Heart right ventricle (tissue), 16 donors: Measurements from ENCODE around the gene KLF11. TPM values are rescaled to one million over a fixed set of nuclear protein-coding genes. Genes with fewer than 3 reads are reported as not detected.

Experiments
- ATAC-seq, 8 donors: fragments of 200-7000 bp; cut with Tn5 transposase; one replicate each; pipeline ENCODE4 v1.9.1; 2020; ENCODE audit warnings: mild to moderate bottlenecking in 8 of 8, moderate library complexity in 8 of 8, moderate number of reproducible peaks in 1 of 8
- DNase-seq, 2 donors: peaks; one replicate each; pipeline ENCODE4 v3.0.0-alpha.2; 2020
- H3K27ac ChIP-seq, 10 donors: fragments of 200-600 bp; sonication (generic) in 2 of 10; one replicate each; pipeline versions ENCODE4 v1.5.0 to v1.8.0; 2020 to 2022; ENCODE audit warnings: mild to moderate bottlenecking in 3 of 10
- H3K27me3 ChIP-seq, 7 donors: fragments of 200-600 bp; one replicate each; pipeline ENCODE4 v1.8.0; 2021 to 2022; ENCODE audit warnings: mild to moderate bottlenecking in 2 of 7
- H3K36me3 ChIP-seq, 9 donors: fragments of 200-600 bp; sonication (generic) in 1 of 9; one replicate each; pipeline versions ENCODE4 v1.5.0 to v1.8.0; 2020 to 2022; ENCODE audit warnings: mild to moderate bottlenecking in 2 of 9
- H3K4me1 ChIP-seq, 9 donors: fragments of 200-600 bp; sonication (generic) in 1 of 9; one replicate each; pipeline versions ENCODE4 v1.5.0 to v1.8.0; 2020 to 2022; ENCODE audit warnings: mild to moderate bottlenecking in 4 of 9
- H3K4me3 ChIP-seq, 10 donors: fragments of 200-600 bp; sonication (generic) in 2 of 10; one replicate each; pipeline versions ENCODE4 v1.5.0 to v1.8.0; 2020 to 2022; ENCODE audit warnings: mild to moderate bottlenecking in 7 of 10, moderate library complexity in 2 of 10
- H3K9me3 ChIP-seq, 11 donors: fragments of 200-600 bp in 10 of 11; sonication (generic) in 2 of 11; one replicate each; pipeline versions ENCODE4 v1.5.0 to v1.8.0; 2013 to 2022; ENCODE audit warnings: mild to moderate bottlenecking in 2 of 11, control low read depth in 1 of 11, moderate library complexity in 1 of 11
- CTCF ChIP-seq, 9 donors: fragments of 200-600 bp; sonication (generic) in 2 of 9; IDR thresholded peaks; one replicate each; pipeline versions ENCODE4 v1.5.0 to v1.8.0; 2021 to 2022; ENCODE audit warnings: antibody characterized with exemption in 9 of 9, mild to moderate bottlenecking in 5 of 9, moderate library complexity in 1 of 9
- WGBS, 2 donors: extraction: QIAGEN DNeasy Blood & Tissue Kit; methylation state at CpG; one replicate each; pipeline ENCODE4 v1.1.7; 2013; ENCODE audit warnings: inconsistent platforms in 1 of 2; 5-methylcytosine and 5-hydroxymethylcytosine counted together
- intact Hi-C, 10 donors: fragments of 100-400 bp; cut with DNase I; formaldehyde crosslinking; loops; one replicate each; pipeline versions ENCODE4 v1.11.1 to v1.14.2; 2022
- polyA plus RNA-seq, 2 donors: library from polyadenylated mRNA; stranded (reverse); fragments of 200-250 nt; gene quantifications; one replicate each; pipeline ENCODE4 v1.2.3, GENCODE V29; 2013
- total RNA-seq, 10 donors: library from RNA; stranded (reverse); fragmentation: NEBNext Ultra II Directional in 3 of 10; extraction: Animal tissue kit (Norgen Biotek cat#: 25700) in 3 of 10; gene quantifications; one replicate each; pipeline versions ENCODE4 v1.2.1 to v1.2.4, GENCODE V29; 2021 to 2023
- donor health status: Arrhythmogenic right ventricular cardiomyopathy.
- donor health status: ischemic (EF 13 %, LVEDD 7.1; RV severe dilation, severe dysfunction).
- donor health status: healthy with polysubstance abuse.
- donor health status: DM: no; HTN: yes; CAD: no.
- donor health status: DM: no; HTN: no; CAD: no.
- donor health status: ischemic (EF 25% LVEDD 6.9; RV normal size, moderate dysfunction).
- donor health status: ischemic (EF 25% LVEDD 5.7; RV mildly dilated, moderate dysfunction).
- donor health status: healthy.
- donor health status: DM: yes; HTN: yes; CAD: no.
- donor health status: Ischemic cardiomyopathy.
- donor health status: ischemic (EF 35%, LVEDD 5.7; RV mildly dilated, moderate dysfunction).
- donor health status: nonischemic (EF 11% LVEDD 7.7; RV severe dilation, severe dysfunction).
- donor health status: DM: yes; HTN: yes; CAD: no.
- donor health status: PGD.
- donor health status: ischemic (EF 29% LVEDD 5.4; RV normal size, mild dysfunction).
- donor health status: nonischemic (EF 23%, LVEDD 6.1; RV moderate dilation, normal function).

Gene KLF11
- total and polyA plus RNA-seq, 12 donors = 6.1 to 33.7 (median 19.3) TPM

DNA sequence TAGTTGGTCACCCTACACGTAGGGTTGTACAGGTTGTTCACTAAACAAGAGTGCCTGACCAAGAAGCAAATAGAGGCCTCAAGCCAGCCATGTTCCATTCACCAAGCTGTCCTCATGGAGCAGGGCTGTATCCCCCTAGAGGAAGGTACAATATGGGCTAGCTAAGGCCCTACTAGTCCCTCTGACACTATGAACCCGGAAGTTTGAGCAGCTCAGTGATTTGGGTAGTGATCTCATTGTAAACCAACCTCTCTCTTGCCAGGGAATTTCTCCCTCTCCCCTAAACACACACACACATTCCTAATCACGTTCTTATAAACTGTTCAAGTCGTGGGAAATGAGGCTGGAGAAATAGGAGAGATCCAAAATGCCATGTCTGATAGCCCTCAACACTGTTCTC lies 43.6 kb downstream of the KLF11 start:
- Histone ChIP-seq H3K27ac (no peak overlapping the region), H3K4me3 (no peak overlapping the region), H3K9me3 (no peaks in the 10 kb centered on the region), H3K27me3 (peaks cover 0 to 74% (median 53%) of the 10 kb centered on the region in 7 donors), H3K36me3 (no peaks in the 10 kb centered on the region), H3K4me1 (peaks cover 0 to 14% (median 6%) of the 10 kb centered on the region in 9 donors)
- TF ChIP-seq CTCF (IDR thresholded peaks at IDR 0.05) = no peak
- ATAC-seq (no peak), DNase-seq (no peak)
- intact Hi-C loops = no loop called here
- 76 to 77% methylated on average over 4 of the region's 4 CpGs for WGBS, 2 donors

- no peaks in the 10 kb centered on the region for H3K36me3 ChIP-seq
- no peak for TF ChIP-seq CTCF (IDR thresholded peaks at IDR 0.05)
- no peaks in the 10 kb centered on the region for H3K9me3 ChIP-seq
- WGBS, 2 donors = 60 to 61% methylated on average over 8 of the region's 8 CpGs
- DNase-seq = no peak
- intact Hi-C loops = no loop called here
- no peak for ATAC-seq
- H3K27ac ChIP-seq = no peak overlapping the region
- H3K27me3 ChIP-seq = peaks cover 0 to 73% (median 52%) of the 10 kb centered on the region in 7 donors
- H3K4me1 ChIP-seq = peaks cover 0 to 14% (median 6%) of the 10 kb centered on the region in 9 donors
- no peak overlapping the region for H3K4me3 ChIP-seq
These were observed 44.0 kb downstream of the KLF11 start for GRCh38 chr2:10087360-10087759.

- no peak for ATAC-seq
These were observed 46.3 kb downstream of the KLF11 start for GRCh38 chr2:10089565-10090190.

More at GRCh38 chr2:10089565-10090190, 46.3 kb downstream of the KLF11 start:
- no peak overlapping the region for H3K27ac ChIP-seq
- intact Hi-C loops = no loop called here
- no peak for TF ChIP-seq CTCF (IDR thresholded peaks at IDR 0.05)
- no peaks in the 10 kb centered on the region for H3K36me3 ChIP-seq
- H3K27me3 ChIP-seq = peaks cover 0 to 75% (median 48%) of the 10 kb centered on the region in 7 donors
- H3K4me1 ChIP-seq = peaks cover 0 to 8% (median 5%) of the 10 kb centered on the region in 9 donors
- H3K4me3 ChIP-seq = no peak overlapping the region
- WGBS, 2 donors = 46 to 67% methylated on average over 5 of the region's 5 CpGs
- H3K9me3 ChIP-seq = no peaks in the 10 kb centered on the region
- DNase-seq = no peak
